ENCODE results near the gene PHLDB2. TPM values are rescaled to one million over a fixed set of nuclear protein-coding genes. Genes with fewer than 3 reads are reported as not detected.

PHLDB2 gene
- total and polyA plus RNA-seq, 2 of the 13 experiments (the other 11 are each of a cell fraction or from before 2014, with no cell fraction given) = 8.4 to 23.6 TPM

DNA sequence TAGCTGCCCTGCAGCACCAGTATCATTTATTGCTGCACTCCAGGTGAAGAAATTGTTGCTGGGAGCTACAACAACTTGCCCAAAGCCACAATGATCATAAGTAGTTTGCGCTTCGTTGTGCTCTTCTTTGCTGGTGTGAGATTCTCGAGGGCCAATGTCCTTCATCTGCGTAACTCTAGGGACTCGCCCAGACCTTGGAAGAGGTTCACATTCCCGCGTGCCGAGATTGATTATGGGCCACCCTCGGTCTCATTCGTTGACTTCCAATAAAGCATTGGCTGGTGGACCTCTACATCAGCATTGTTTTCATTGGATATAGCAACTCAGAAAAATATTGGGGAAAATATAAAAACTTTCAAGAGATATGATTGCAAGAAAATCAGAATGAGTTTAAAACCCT is 423 bp upstream of the PHLDB2 start (continued):
- no peak for TF ChIP-seq ZNF687 (CRISPR knock-in tag; IDR thresholded peaks at IDR 0.05)

DNA sequence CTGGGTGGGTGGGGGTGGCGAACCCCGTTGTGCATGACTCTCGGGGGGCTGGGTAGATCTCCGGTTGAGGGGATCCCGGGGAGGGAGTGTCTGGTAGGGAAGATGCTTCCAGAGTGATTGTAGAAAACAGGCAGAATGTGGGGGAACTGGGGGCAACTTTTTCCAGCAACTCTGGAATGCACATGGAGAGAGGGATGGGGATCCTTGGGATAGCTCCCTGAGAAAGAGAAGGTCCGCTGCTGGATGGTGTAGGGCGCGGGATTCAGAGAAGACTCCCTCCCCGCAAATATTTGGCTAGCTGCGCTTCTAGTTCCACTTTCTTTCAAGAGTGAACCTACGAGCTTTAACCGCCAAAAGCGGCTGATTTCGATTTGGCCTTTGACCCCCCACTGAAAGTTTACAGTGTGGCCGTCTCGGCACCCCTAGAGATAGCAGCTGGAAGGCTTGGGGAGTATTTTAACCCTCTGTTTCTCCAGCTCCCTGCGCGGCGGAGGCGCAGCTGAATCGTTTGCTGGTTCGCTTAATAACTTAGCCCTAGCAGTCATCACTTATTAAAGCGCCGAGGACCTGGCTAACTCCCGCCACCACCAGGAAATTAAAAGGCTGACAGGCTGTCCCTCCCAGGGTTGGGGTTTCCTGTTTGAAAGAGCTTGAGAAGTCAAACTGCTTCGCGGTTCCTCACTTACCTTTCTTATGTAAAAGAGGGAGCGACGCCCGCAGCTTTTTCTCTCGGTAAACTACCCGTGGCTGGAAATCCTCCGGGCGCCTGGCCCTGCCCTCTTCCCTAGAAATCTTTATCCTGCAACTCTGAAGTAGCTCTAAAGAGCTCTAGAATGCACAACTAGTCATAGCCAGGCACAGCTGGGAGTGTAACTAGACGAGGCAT is 1.2 kb downstream of the PHLDB2 start:
- H3K9ac ChIP-seq (ENCODE audit: insufficient read depth, low read depth, low read length) = peak overlapping the region; percentile 96
- ATAC-seq = peak; percentile 80
- peak; percentile 71 for DNase-seq (ENCODE audit: low spot score)
- BruUV-seq (replicated peaks) = no TSS peak
- no peaks in the 10 kb centered on the region for H4K20me1 ChIP-seq (ENCODE audit: insufficient read depth, low read length)
- peak overlapping the region; percentile 84 for H3K4me2 ChIP-seq (ENCODE audit: low read depth, low read length)
- peaks cover 12% of the 10 kb centered on the region for H3K79me2 ChIP-seq (ENCODE audit: insufficient read depth, low read length)
- CTCF ChIA-PET (ENCODE audit: low intra/inter-chr PET ratio, low total read pairs) = interaction anchor here (1.2 to 2.7 kb wide), 2 partner anchors 142 to 144 kb away, joined by 3 to 12 read pairs; no protein-coding TSS in a partner anchor
- no peaks in the 10 kb centered on the region for H3K9me3 ChIP-seq (ENCODE audit: low read length)
- H3K4me1 ChIP-seq (ENCODE audit: insufficient read depth, low read length) = peaks cover 50% of the 10 kb centered on the region
- H3K27ac ChIP-seq (ENCODE audit: extremely low read length, insufficient read depth, low read length) = peak overlapping the region; percentile 92
- H3K4me3 ChIP-seq (replicated peaks in 1 of 3; ENCODE audit: insufficient read depth in 1 of 3, low read depth in 2 of 3, low read length in 3 of 3) = peak overlapping the region; percentile 84 to 98 (median 88)
- intact Hi-C loops (cut with micrococcal nuclease; ENCODE audit: unreplicated experiment) = loop anchor here (1.0 to 5.0 kb wide), 4 partner anchors 47 to 143 kb away; no protein-coding TSS in a partner anchor
- FAIRE-seq = peak; percentile 26
- H3K27me3 ChIP-seq (ENCODE audit: control insufficient read depth in 1 of 2, insufficient read depth in 2 of 2, low read length in 2 of 2) = no peaks in the 10 kb centered on the region; a peak in 1 of 5 replicates
- H2AFZ ChIP-seq (ENCODE audit: low read length) = peak overlapping the region; percentile 59
- 0% methylated on average over 28 of the region's 35 CpGs for WGBS (ENCODE audit: low lambda C conversion rate)
- H3K36me3 ChIP-seq (replicated peaks in 1 of 2; ENCODE audit: control insufficient read depth in 1 of 2, insufficient read depth in 2 of 2, low read length in 2 of 2) = no peaks in the 10 kb centered on the region; a peak in 1 of 5 replicates
- POLR2A ChIA-PET = interaction anchor here (0.8 to 1.8 kb wide), 4 partner anchors 96 to 183 kb away, joined by 3 to 14 read pairs (median 4); no protein-coding TSS in a partner anchor
- in situ Hi-C loops (cut with HindIII; ENCODE audit: extremely low pct_ligation_motif_present, low pct_unique_long_range_greater_than_20kb) = loop anchor here (5.0 kb wide), 1 partner anchor 143 kb away; no protein-coding TSS in a partner anchor
- 0 out of 2 replicates have a peak, but pooled peaks have one; percentile 16 for TF ChIP-seq ZNF232 (CRISPR knock-in tag; IDR thresholded peaks at IDR 0.05; ENCODE audit: borderline replicate concordance)
- TF ChIP-seq ZNF292 (CRISPR knock-in tag; IDR thresholded peaks at IDR 0.05; ENCODE audit: borderline replicate concordance, low read depth) = peak; percentile 59; the same call in 1 of the 2 replicates
- TF ChIP-seq E2F5 (CRISPR knock-in tag; conservative IDR thresholded peaks at IDR 0.05) = no peak
- TF ChIP-seq MIXL1 (CRISPR knock-in tag; IDR thresholded peaks at IDR 0.05) = 0 out of 2 replicates have a peak, but pooled peaks have one; percentile 11
- TF ChIP-seq TRAFD1 (CRISPR knock-in tag; IDR thresholded peaks at IDR 0.05; ENCODE audit: borderline replicate concordance) = no peak
- TF ChIP-seq ZNF75D (CRISPR knock-in tag; IDR thresholded peaks at IDR 0.05; ENCODE audit: borderline replicate concordance) = no peak
- TF ChIP-seq TFDP1 (CRISPR knock-in tag; IDR thresholded peaks at IDR 0.05; ENCODE audit: borderline replicate concordance) = no peak
- 0 out of 2 replicates have a peak, but pooled peaks have one; percentile 17 for TF ChIP-seq REPIN1 (CRISPR knock-in tag; IDR thresholded peaks at IDR 0.05; ENCODE audit: borderline replicate concordance, low read depth)
- TF ChIP-seq ZNF703 (CRISPR knock-in tag; IDR thresholded peaks at IDR 0.05; ENCODE audit: borderline replicate concordance) = 0 out of 2 replicates have a peak, but pooled peaks have one; percentile 5
- 0 out of 2 replicates have a peak, but pooled peaks have one; percentile 30 for TF ChIP-seq KDM2A (CRISPR knock-in tag; IDR thresholded peaks at IDR 0.05; ENCODE audit: borderline replicate concordance, low read depth)
